ENCODE measurements around the gene GDF11. TPM values are rescaled to one million over a fixed set of nuclear protein-coding genes. Genes with fewer than 3 reads are reported as not detected.

Gene GDF11
- total and polyA plus RNA-seq, 2 of the 4 experiments (the other 2 are of a cell fraction) = 2.7 to 12.9 TPM

- H2BK15ac ChIP-seq (ENCODE audit: low read depth, low read length) = no peak overlapping the region
- H3K9me3 ChIP-seq (ENCODE audit: control insufficient read depth, insufficient read depth, low read length) = no peaks in the 10 kb centered on the region
- BruUV-seq (replicated peaks) = no TSS peak
- ChIA-PET POLR2A (ENCODE audit: unreplicated experiment) (no interaction called here), CTCF (no interaction called here)
- H3K79me1 ChIP-seq (ENCODE audit: low read depth in 1 of 2, low read length in 2 of 2) = no peaks in the 10 kb centered on the region
- 70% methylated on average over 2 of the region's 5 CpGs; no CpG with 5 or more reads in 1 of the 2 experiments for WGBS, 2 experiments (ENCODE audit: extremely low coverage in 2 of 2, insufficient read length in 1 of 2)
- no peak overlapping the region for H3K23ac ChIP-seq (ENCODE audit: low read depth, low read length)
- TF ChIP-seq MAZ (IDR thresholded peaks at IDR 0.05; ENCODE audit: borderline replicate concordance, low read depth, low read length) = no peak
- TF ChIP-seq RAD21 (IDR thresholded peaks at IDR 0.05; ENCODE audit: low read length) = no peak
- no peak for TF ChIP-seq BHLHE40 (IDR thresholded peaks at IDR 0.05; ENCODE audit: low read depth, low read length)
- no peak for TF ChIP-seq NFE2L2 (IDR thresholded peaks at IDR 0.05; ENCODE audit: low read depth, low read length)
- TF ChIP-seq RFX5 (IDR thresholded peaks at IDR 0.05; ENCODE audit: low read depth, low read length) = no peak
- no peak for TF ChIP-seq MXI1 (IDR thresholded peaks at IDR 0.05; ENCODE audit: borderline replicate concordance, low read depth, low read length)
- TF ChIP-seq MAFK (IDR thresholded peaks at IDR 0.05; ENCODE audit: low read depth, low read length) = no peak
- no peak for TF ChIP-seq RCOR1 (IDR thresholded peaks at IDR 0.05; ENCODE audit: insufficient replicate concordance, low read length)
- no peak for TF ChIP-seq CHD1 (IDR thresholded peaks at IDR 0.05; ENCODE audit: low read depth, low read length)
- no peak for DNase-seq
- no peaks in the 10 kb centered on the region for H3K9me1 ChIP-seq (ENCODE audit: insufficient read depth, low read length)
- no peak overlapping the region for H2AK5ac ChIP-seq (ENCODE audit: low read depth, low read length)
- H3K4me2 ChIP-seq (ENCODE audit: low read depth, low read length) = no peak overlapping the region
- no peak overlapping the region for H2BK5ac ChIP-seq (ENCODE audit: low read depth, low read length, poor library complexity, severe bottlenecking)
- intact Hi-C loops (cut with micrococcal nuclease) (no loop called here), dilution Hi-C loops (cut with HindIII; ENCODE audit: low sequenced_read_pairs, unreplicated experiment) (no loop called here), in situ Hi-C loops (cut with MboI; ENCODE audit: low sequenced_read_pairs) (no loop called here)
- ATAC-seq (ENCODE audit: low read depth) = no peak
- no peak overlapping the region for H3K14ac ChIP-seq (replicated peaks; ENCODE audit: low read depth, low read length)
- H4K20me1 ChIP-seq (ENCODE audit: insufficient read depth, low read length) = no peaks in the 10 kb centered on the region
- H2BK120ac ChIP-seq (ENCODE audit: low read depth, low read length) = no peak overlapping the region
- peaks cover 2% of the 10 kb centered on the region; the same call in 1 of the 2 replicates for H3K4me1 ChIP-seq (ENCODE audit: control insufficient read depth, insufficient read depth, low read length)
- H3K27me3 ChIP-seq (ENCODE audit: control insufficient read depth, insufficient read depth, low read length) = peaks cover 22% of the 10 kb centered on the region
- no peak overlapping the region for H3K27ac ChIP-seq (ENCODE audit: insufficient read depth, low read length)
- no peak overlapping the region for H3K56ac ChIP-seq (ENCODE audit: extremely low read depth, insufficient read depth, low read length)
- no peak overlapping the region for H3K9ac ChIP-seq (ENCODE audit: low read depth, low read length)
- H4K8ac ChIP-seq (ENCODE audit: low read depth in 2 of 2, low read length in 2 of 2) = no peak overlapping the region
- H3K18ac ChIP-seq (ENCODE audit: low read depth, low read length) = no peak overlapping the region
- H2AK9ac ChIP-seq (replicated peaks; ENCODE audit: low read depth, low read length, poor library complexity) = no peak overlapping the region
- H2AFZ ChIP-seq (replicated peaks; ENCODE audit: low read length, poor library complexity) = no peak overlapping the region
- no peak overlapping the region for H3K4ac ChIP-seq (ENCODE audit: low read depth, low read length)
- H4K5ac ChIP-seq (ENCODE audit: low read depth, low read length) = no peak overlapping the region
- no peaks in the 10 kb centered on the region for H3K36me3 ChIP-seq (ENCODE audit: control insufficient read depth, insufficient read depth, low read length)
- no peak overlapping the region for H4K91ac ChIP-seq (ENCODE audit: insufficient read depth, low read depth, low read length)
- no peak overlapping the region for H3K4me3 ChIP-seq (ENCODE audit: insufficient read depth, low read depth, low read length)
- no peak overlapping the region for H2BK20ac ChIP-seq (ENCODE audit: low read depth, low read length)
Measured at GRCh38 chr12:55699471-55700055, 43.4 kb upstream of the GDF11 start.

All from IMR-90 (cell line).